Endothelial cell of umbilical vein (primary cell): ENCODE measurements around the gene PDIA4. TPM values are rescaled to one million over a fixed set of nuclear protein-coding genes. Genes with fewer than 3 reads are reported as not detected.

Source experiments
- BruUV-seq: library from RNA; stranded (reverse); fragments of 400-500 nt; replicated peaks from 2 replicates; lab custom pipeline; 2021; lab: Mats Ljungman, UMichigan
- CTCF ChIA-PET: fragments of 300-600, 350-600 bp; sonication (Branson Sonifier 250); formaldehyde crosslinking; loops from one replicate; lab custom pipeline; 2021; ENCODE audit warnings: antibody characterized with exemption, inconsistent platforms; lab: Charles Lee
- POLR2A ChIA-PET: fragments of 300-600, 350-600 bp; sonication (Branson Sonifier 250); formaldehyde crosslinking; loops from one replicate; lab custom pipeline; 2021; ENCODE audit warnings: antibody characterized with exemption, inconsistent platforms; lab: Charles Lee
- DNase-seq: peaks from one replicate; pipeline ENCODE4 v3.0.0-alpha.2; 2011; ENCODE audit warnings: low read depth, low spot score
- FAIRE-seq: peaks from 2 replicates; lab custom pipeline; 2011; peaks lifted over from hg19 to GRCh38; lab: Jason Lieb, UNC
- H2AFZ ChIP-seq: 2 replicates; pipeline ENCODE4 v1.6.0; 2012; ENCODE audit warnings: low read depth, low read length, control low read depth, inconsistent platforms
- H3K27ac ChIP-seq: 2 replicates; pipeline ENCODE4 v1.5.1; 2011; ENCODE audit warnings: low read depth, mild to moderate bottlenecking, control low read depth, low read length, moderate library complexity; ENCODE audit not compliant: insufficient read depth
- H3K27me3 ChIP-seq, 2 experiments: 2 replicates each; pipeline versions ENCODE4 v1.6.0 to v1.6.1; 2011; ENCODE audit warnings: low read length in 2 of 2, mixed read lengths in 1 of 2; ENCODE audit not compliant: control insufficient read depth in 2 of 2, insufficient read depth in 2 of 2
- H3K36me3 ChIP-seq, 2 experiments: 2 replicates in 1 of 2; 3 replicates in 1 of 2; pipeline ENCODE4 v1.5.1; 2011; ENCODE audit warnings: low read length in 2 of 2, mild to moderate bottlenecking in 1 of 2, moderate library complexity in 1 of 2; ENCODE audit not compliant: control insufficient read depth in 2 of 2, insufficient read depth in 2 of 2; ENCODE audit errors: extremely low read depth in 1 of 2
- H3K4me1 ChIP-seq: 3 replicates; pipeline ENCODE4 v1.5.1; 2011; ENCODE audit warnings: mild to moderate bottlenecking, low read length; ENCODE audit not compliant: control insufficient read depth, insufficient read depth; ENCODE audit errors: extremely low read depth
- H3K4me2 ChIP-seq: 2 replicates; pipeline ENCODE4 v1.6.1; 2011; ENCODE audit warnings: low read length, control low read depth, mixed read lengths; ENCODE audit not compliant: insufficient read depth
- H3K4me3 ChIP-seq, 3 experiments: fragments of 200-600 bp in 1 of 3; sonication (generic), shearing (Covaris generic) in 1 of 3; replicated peaks in 1 of 3; 2 replicates each; pipeline ENCODE4 v1.5.1; 2011 to 2016; ENCODE audit warnings: control low read depth in 3 of 3, low read length in 3 of 3, mild to moderate bottlenecking in 2 of 3, inconsistent platforms in 1 of 3, low read depth in 1 of 3, moderate library complexity in 1 of 3; ENCODE audit not compliant: insufficient read depth in 1 of 3
- H3K79me2 ChIP-seq: 2 replicates; pipeline ENCODE4 v1.6.0; 2012; ENCODE audit warnings: low read length, inconsistent platforms; ENCODE audit not compliant: control insufficient read depth, insufficient read depth
- H3K9ac ChIP-seq: replicated peaks from 2 replicates; pipeline ENCODE3; 2011; ENCODE audit warnings: low read length, control low read depth; ENCODE audit not compliant: insufficient read depth; ENCODE audit errors: extremely low read depth
- H3K9me1 ChIP-seq: replicated peaks from 3 replicates; pipeline ENCODE4 v1.6.0; 2011; ENCODE audit warnings: mild to moderate bottlenecking, low read length; ENCODE audit not compliant: control insufficient read depth, insufficient read depth; ENCODE audit errors: extremely low read depth
- H3K9me3 ChIP-seq: replicated peaks from 2 replicates; pipeline ENCODE4 v1.5.1; 2012; ENCODE audit warnings: low read length, inconsistent platforms; ENCODE audit not compliant: control insufficient read depth, insufficient read depth
- H4K20me1 ChIP-seq: replicated peaks from 2 replicates; pipeline ENCODE3; 2011; ENCODE audit warnings: mild to moderate bottlenecking, low read length; ENCODE audit not compliant: control insufficient read depth, insufficient read depth; ENCODE audit errors: extremely low read depth
- EZH2 ChIP-seq: IDR thresholded peaks from 2 replicates; pipeline ENCODE4 v1.6.1; 2012; ENCODE audit warnings: borderline replicate concordance, low read depth, mild to moderate bottlenecking, moderate library complexity, low read length, inconsistent platforms; ENCODE audit not compliant: severe bottlenecking
- FOS ChIP-seq: IDR thresholded peaks from 2 replicates; pipeline ENCODE4 v1.6.1; 2011; ENCODE audit warnings: mild to moderate bottlenecking, low read length, moderate library complexity, borderline replicate concordance; ENCODE audit not compliant: insufficient read depth
- GATA2 ChIP-seq: IDR thresholded peaks from 2 replicates; pipeline ENCODE4 v1.7.0; 2011; ENCODE audit warnings: low read depth, mild to moderate bottlenecking, moderate library complexity, mixed read lengths, low read length; ENCODE audit not compliant: insufficient read length, insufficient read depth
- JUN ChIP-seq: IDR thresholded peaks from 2 replicates; pipeline ENCODE4 v1.6.1; 2011; ENCODE audit warnings: borderline replicate concordance, low read depth; ENCODE audit not compliant: insufficient read length, insufficient read depth
- MYC ChIP-seq: IDR thresholded peaks from one replicate; pipeline ENCODE4 v1.6.1; 2011; ENCODE audit warnings: mild to moderate bottlenecking, low read depth, low read length
- POLR2A ChIP-seq: IDR thresholded peaks from 2 replicates; pipeline ENCODE4 v1.6.1; 2012; ENCODE audit warnings: low read depth, mild to moderate bottlenecking, control low read depth, low read length
- POLR2AphosphoS5 ChIP-seq: IDR thresholded peaks from 2 replicates; pipeline ENCODE4 v1.6.1; 2012; ENCODE audit warnings: low read depth, mild to moderate bottlenecking, control low read depth, low read length, moderate library complexity; ENCODE audit not compliant: insufficient read depth
- dilution Hi-C: fragments of 300-500 bp; cut with MboI; formaldehyde crosslinking; loops from one replicate; pipeline ENCODE4 v1.15.0; 2019; ENCODE audit warnings: low sequenced_read_pairs; ENCODE audit not compliant: extremely low pct_ligation_motif_present
- intact Hi-C: fragments of 100-400 bp; cut with micrococcal nuclease; formaldehyde crosslinking; loops from one replicate; pipeline ENCODE4 v1.10.0; 2022
- polyA plus RNA-seq, 4 experiments: library from polyadenylated mRNA; depleted of rRNA in 3 of 4; stranded (reverse) in 3 of 4; unstranded in 1 of 4; fragments of >200 nt; gene quantifications; 2 replicates each; pipeline versions ENCODE4 v1.2.1 to v1.2.3, GENCODE V29; 2011 to 2012; ENCODE audit warnings: missing spikeins in 1 of 4
- total RNA-seq: library from RNA; stranded (reverse); gene quantifications from 2 replicates; pipeline ENCODE4 v1.2.3, GENCODE V29; 2021
- TF ChIP-seq, protein P1 (sequence below): IDR thresholded peaks from 2 replicates; pipeline ENCODE4 v1.6.1; 2011; ENCODE audit not compliant: insufficient read depth, insufficient read length
- TF ChIP-seq, protein P2 (sequence below), 2 donors: IDR thresholded peaks; 1 replicate in 1 of 2; 2 replicates in 1 of 2; pipeline ENCODE4 v1.5.1; 2011; ENCODE audit warnings: low read length in 2 of 2, mild to moderate bottlenecking in 2 of 2, moderate library complexity in 2 of 2, control low read depth in 1 of 2, inconsistent platforms in 1 of 2, low read depth in 1 of 2; ENCODE audit not compliant: insufficient read depth in 1 of 2; ENCODE audit errors: extremely low read depth in 1 of 2

Gene PDIA4
- total and polyA plus RNA-seq, 2 donors (not counting 3 experiments of a cell fraction or from before 2014, with no cell fraction given), result 217 to 308 TPM

DNA sequence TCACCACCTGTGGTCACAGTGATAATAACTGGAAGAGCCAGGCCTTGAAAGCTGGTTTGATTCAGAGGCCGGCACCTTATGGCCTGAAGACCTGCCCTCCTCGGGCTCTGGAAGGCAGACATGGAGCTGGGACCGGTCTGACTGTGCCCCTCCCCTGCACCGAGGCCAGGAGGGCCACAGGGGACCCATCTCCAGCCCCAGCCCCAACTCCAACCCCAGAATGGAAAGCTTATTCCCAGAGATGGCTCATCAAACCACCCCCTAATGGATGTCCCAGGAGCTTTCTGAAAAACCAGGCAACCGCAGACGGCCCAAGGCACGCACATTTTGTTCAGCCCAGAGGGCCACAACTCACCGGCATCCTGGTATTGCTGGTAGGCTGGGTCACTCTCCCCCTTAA, 16.8 kb downstream of the PDIA4 start:
- Histone ChIP-seq H3K9me3 (no peaks in the 10 kb centered on the region), H3K9me1 (no peaks in the 10 kb centered on the region), H3K4me3 (no peak overlapping the region), H3K9ac (no peak overlapping the region), H3K4me1 (no peaks in the 10 kb centered on the region), H3K4me2 (no peak overlapping the region), H2AFZ (no peak overlapping the region), H3K27ac (no peak overlapping the region), H4K20me1 (no peaks in the 10 kb centered on the region), H3K36me3 (peaks cover 24 to 73% of the 10 kb centered on the region in 2 experiments), H3K79me2 (no peaks in the 10 kb centered on the region), H3K27me3 (no peaks in the 10 kb centered on the region)
- BruUV-seq, result no TSS peak
- ChIA-PET CTCF (interaction anchor here (0.9 to 1.3 kb wide), 2 partner anchors 12 to 55 kb away, joined by 3 read pairs; no protein-coding TSS in a partner anchor), POLR2A (interaction anchor here (0.6 kb wide), 1 partner anchor 66 kb away, joined by 3 read pairs; no protein-coding TSS in a partner anchor)
- FAIRE-seq, result no peak
- intact Hi-C loops, result no loop called here
- dilution Hi-C loops, result no loop called here
- TF ChIP-seq EZH2, result no peak
- TF ChIP-seq POLR2A, result no peak
- DNase-seq, result no peak

DNA sequence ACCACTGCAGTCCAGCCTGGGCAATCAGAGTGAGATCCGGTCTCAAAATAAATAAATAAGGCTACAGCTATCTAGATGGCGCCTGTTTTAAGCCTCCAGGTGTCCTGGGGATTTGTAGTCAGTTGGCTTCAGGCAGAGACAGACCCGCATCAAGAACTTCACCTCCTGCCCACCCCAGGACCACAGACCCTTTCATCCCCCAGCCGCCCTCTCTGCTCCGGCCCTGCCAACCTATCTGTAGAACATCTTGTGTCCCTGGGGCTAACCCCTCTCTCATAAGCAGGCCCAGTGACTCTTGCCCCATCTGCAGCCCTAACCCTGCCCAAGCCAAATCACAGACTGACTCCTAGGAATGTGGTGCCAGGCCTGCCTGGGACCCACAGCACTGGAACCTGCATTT, 17.9 kb downstream of the PDIA4 start:
- Histone ChIP-seq H4K20me1 (no peaks in the 10 kb centered on the region), H3K9ac (no peak overlapping the region), H3K27me3 (no peaks in the 10 kb centered on the region), H3K4me2 (no peak overlapping the region), H3K4me1 (no peaks in the 10 kb centered on the region), H3K4me3 (no peak overlapping the region), H3K27ac (no peak overlapping the region), H3K9me3 (no peaks in the 10 kb centered on the region), H2AFZ (no peak overlapping the region), H3K36me3 (peaks cover 20 to 76% of the 10 kb centered on the region in 2 experiments), H3K9me1 (no peaks in the 10 kb centered on the region), H3K79me2 (no peaks in the 10 kb centered on the region)
- dilution Hi-C loops (no loop called here), intact Hi-C loops (no loop called here)
- ChIA-PET CTCF (interaction anchor here (2.1 kb wide), 1 partner anchor 56 kb away, joined by 10 read pairs; no protein-coding TSS in a partner anchor), POLR2A (no interaction called here)
- BruUV-seq, result no TSS peak
- FAIRE-seq (no peak), DNase-seq (no peak)
- TF ChIP-seq FOS, result no peak
- no peak for TF ChIP-seq MYC
- TF ChIP-seq, protein P1, sequence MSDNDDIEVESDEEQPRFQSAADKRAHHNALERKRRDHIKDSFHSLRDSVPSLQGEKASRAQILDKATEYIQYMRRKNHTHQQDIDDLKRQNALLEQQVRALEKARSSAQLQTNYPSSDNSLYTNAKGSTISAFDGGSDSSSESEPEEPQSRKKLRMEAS, result no peak
- TF ChIP-seq POLR2A, result no peak
- TF ChIP-seq, protein P2, sequence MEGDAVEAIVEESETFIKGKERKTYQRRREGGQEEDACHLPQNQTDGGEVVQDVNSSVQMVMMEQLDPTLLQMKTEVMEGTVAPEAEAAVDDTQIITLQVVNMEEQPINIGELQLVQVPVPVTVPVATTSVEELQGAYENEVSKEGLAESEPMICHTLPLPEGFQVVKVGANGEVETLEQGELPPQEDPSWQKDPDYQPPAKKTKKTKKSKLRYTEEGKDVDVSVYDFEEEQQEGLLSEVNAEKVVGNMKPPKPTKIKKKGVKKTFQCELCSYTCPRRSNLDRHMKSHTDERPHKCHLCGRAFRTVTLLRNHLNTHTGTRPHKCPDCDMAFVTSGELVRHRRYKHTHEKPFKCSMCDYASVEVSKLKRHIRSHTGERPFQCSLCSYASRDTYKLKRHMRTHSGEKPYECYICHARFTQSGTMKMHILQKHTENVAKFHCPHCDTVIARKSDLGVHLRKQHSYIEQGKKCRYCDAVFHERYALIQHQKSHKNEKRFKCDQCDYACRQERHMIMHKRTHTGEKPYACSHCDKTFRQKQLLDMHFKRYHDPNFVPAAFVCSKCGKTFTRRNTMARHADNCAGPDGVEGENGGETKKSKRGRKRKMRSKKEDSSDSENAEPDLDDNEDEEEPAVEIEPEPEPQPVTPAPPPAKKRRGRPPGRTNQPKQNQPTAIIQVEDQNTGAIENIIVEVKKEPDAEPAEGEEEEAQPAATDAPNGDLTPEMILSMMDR (IDR thresholded peaks at IDR 0.05; ENCODE audit: extremely low read depth in 1 of 2, insufficient read depth in 1 of 2, low read depth in 1 of 2, low read length in 2 of 2), result no peak
- TF ChIP-seq GATA2, result no peak
- no peak for TF ChIP-seq POLR2AphosphoS5
- no peak for TF ChIP-seq EZH2
- no peak for TF ChIP-seq JUN
